ENCODE measurements around the gene RLN3. TPM values are rescaled to one million over a fixed set of nuclear protein-coding genes. Genes with fewer than 3 reads are reported as not detected.

The RLN3 gene
- total RNA-seq, 1 donor from 2014 or later, result not detected

DNA sequence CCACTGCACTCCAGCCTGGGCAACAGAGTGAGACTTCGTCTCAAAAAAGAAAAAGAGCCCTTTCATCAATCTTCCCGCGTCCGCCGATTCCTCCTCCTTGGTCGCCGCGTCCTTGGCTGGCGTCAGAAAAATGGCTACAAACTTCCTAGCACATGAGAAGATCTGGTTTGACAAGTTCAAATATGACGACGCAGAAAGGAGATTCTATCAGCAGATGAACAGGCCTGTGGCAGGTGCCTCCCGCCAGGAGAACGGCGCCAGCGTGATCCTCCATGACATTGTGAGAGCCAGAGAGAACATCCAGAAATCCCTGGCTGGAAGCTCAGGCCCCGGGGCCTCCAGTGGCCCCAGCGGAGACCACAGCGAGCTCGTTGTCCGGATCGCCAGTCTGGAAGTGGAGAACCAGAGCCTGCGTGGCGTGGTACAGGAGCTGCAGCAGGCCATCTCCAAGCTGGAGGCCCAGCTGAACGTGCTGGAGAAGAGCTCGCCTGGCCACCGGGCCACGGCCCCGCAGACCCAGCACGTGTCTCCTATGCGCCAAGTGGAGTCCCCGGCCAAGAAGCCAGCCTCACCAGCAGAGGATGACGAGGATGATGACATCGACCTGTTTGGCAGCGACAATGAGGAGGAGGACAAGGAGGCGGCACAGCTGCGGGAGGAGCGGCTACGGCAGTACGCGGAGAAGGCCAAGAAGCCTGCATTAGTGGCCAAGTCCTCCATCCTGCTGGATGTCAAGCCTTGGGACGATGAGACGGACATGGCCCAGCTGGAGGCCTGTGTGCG, 42.5 kb downstream of the RLN3 start:
- no peaks in the 10 kb centered on the region for H3K36me3 Mint-ChIP-seq (ENCODE audit: low read depth)
- no peaks in the 10 kb centered on the region for H3K9me3 Mint-ChIP-seq
- no peak overlapping the region for H3K27ac Mint-ChIP-seq
- intact Hi-C loops (cut with micrococcal nuclease), result loop anchor here (5.0 kb wide), 2 partner anchors 63 to 67 kb away; partner anchors contain the start of genes ASF1B and RFX1
- DNase-seq (ENCODE audit: low spot score), result no peak
- H3K27me3 Mint-ChIP-seq (ENCODE audit: low read depth), result peaks cover 2% of the 10 kb centered on the region
- peak overlapping the region; percentile 33 for H3K4me3 Mint-ChIP-seq (ENCODE audit: low read depth)
- H3K4me1 Mint-ChIP-seq (ENCODE audit: low read depth), result peaks cover 8% of the 10 kb centered on the region

DNA sequence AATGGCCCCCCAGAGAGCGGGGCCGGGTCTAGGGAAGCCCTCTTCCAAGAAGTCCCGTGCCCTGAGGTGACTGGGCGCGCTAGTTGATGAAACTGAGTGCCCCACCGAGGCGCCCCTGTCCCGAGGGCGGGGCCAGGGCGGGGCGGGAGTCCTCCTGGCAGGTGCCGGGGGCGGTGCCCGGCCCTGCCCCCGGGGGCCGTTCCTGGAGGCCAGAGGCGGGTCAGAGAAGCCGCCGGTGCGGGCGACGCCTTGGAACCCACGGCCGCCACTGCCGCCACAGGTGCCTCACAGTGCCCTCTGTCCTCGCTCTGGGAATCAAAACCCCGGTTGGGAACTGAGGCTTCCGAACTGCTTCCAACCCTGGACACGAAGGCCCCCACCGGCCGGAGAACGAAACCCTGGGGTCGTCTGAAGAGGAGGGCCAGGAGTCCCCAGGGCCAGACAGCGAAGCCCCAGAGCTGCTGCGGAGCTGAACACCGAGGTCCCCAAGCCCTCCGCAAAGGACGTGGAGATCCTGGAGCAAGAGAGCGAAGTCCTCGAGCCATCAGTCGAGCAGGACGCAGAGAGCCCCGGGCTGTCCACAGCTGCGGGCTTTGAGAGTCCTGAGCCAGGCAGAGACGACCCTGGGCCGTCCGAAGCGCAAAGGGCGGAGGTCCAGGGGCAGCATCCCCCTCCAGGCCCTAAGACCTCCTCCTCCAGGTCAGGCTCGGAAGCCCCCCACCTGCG, 44.8 kb downstream of the RLN3 start, which contains the start of gene MISP3:
TSS of gene MISP3 (plus strand) at position 252 of the 726 bp plus-strand sequence. CDS start 524 bp downstream, outside the sequence.
- Mint-ChIP-seq H3K27me3 (ENCODE audit: low read depth) (no peaks in the 10 kb centered on the region), H3K4me1 (ENCODE audit: low read depth) (peaks cover 8% of the 10 kb centered on the region), H3K36me3 (ENCODE audit: low read depth) (no peaks in the 10 kb centered on the region), H3K4me3 (ENCODE audit: low read depth) (peak within 1 kb of the TSS; percentile 97), H3K9me3 (no peaks in the 10 kb centered on the region), H3K27ac (peak within 1 kb of the TSS; percentile 93)
- intact Hi-C loops (cut with micrococcal nuclease), result loop anchor here (1.0 to 5.0 kb wide), 5 partner anchors 9 to 65 kb away; partner anchors contain the start of genes ASF1B, PRKACA, RFX1 and SAMD1
- DNase-seq (ENCODE audit: low spot score), result peak; percentile 37

DNA sequence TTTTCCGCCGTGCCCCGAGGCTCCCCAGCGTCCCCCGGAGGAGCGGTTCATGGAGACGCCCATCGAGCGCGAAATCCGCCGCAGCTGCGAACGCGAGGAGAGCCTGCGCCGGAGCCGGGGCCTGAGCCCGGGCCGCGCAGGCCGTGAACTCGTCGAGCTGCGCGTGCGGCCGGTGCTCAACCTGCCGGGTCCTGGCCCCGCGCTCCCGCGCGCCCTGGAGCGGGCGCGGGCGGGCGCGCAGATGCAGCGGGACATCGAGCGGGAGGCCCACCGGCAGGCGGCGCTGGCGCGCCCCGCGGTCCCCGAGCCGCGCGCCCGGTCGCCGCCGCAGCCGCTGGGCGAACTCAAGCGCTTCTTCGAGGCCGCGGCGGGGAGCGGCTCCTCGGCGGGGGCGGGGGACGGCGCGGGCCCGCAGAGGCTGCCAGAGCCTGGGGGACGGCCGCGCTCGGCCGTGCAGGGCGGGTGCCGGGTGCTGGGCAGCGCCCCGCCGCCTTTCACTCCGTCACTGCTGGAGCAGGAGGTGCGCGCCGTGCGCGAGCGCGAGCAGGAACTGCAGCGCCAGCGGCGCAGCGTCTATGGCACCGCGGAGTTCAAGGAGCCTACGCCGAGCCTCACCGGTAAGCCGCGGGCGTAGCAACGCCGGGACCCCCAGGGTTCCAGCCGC, 45.4 kb downstream of the RLN3 start:
- Mint-ChIP-seq H3K9me3 (no peaks in the 10 kb centered on the region), H3K4me3 (ENCODE audit: low read depth) (peak overlapping the region; percentile 97), H3K4me1 (ENCODE audit: low read depth) (peaks cover 8% of the 10 kb centered on the region), H3K27me3 (ENCODE audit: low read depth) (no peaks in the 10 kb centered on the region), H3K36me3 (ENCODE audit: low read depth) (no peaks in the 10 kb centered on the region), H3K27ac (peak overlapping the region; percentile 93)
- peak; percentile 77 for DNase-seq (ENCODE audit: low spot score)
- intact Hi-C loops (cut with micrococcal nuclease), result loop anchor here (1.0 to 5.0 kb wide), 5 partner anchors 8 to 66 kb away; partner anchors contain the start of genes ASF1B, PRKACA, RFX1 and SAMD1

DNA sequence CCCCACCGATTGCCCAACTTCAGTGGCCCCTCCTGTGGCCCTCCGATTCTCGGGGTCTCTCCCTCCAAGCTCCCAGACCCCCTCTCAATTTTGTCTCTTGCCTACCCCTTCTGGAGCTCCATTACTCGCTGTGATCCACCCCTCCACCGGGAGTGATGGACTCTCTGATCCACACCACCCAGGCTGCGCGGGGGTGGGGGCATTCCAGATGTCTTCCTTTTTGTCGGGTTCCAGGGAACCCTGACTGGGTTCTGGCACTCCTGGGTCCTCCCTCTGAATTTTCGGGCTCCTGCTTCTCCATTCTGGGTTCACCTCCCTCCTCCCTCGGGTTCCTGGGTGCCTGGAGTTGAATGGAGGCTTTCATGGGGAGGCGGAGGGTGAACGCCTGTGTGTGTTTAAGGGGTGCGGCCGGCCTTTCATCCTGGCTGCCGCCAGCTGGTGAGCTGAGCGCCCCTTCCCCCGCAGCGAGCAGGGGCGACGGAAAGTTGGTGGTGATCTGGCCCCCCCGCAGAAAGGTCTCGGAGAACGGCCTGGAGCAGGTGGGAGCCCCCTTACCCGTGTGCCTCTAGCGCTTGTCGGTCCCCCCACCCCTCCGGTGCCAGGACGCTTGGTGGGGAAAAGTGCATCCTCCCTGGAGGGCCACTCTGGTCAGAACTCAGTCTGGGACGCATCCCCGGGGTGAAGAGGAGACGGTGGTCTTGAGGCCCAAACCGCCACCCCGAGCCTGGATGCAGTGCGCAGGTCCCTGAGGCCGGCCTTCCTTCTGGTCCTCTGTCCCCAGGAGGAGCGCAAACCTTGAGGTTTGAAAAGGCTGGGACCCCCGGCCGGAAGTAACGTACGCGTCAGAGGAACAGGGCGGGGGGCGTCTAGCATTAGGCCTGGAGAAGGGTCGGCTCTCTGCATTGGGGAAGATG, 46.2 kb downstream of the RLN3 start:
- intact Hi-C loops (cut with micrococcal nuclease), result loop anchor here (1.0 to 5.0 kb wide), 6 partner anchors 7 to 194 kb away; partner anchors contain the start of genes ASF1B, PRKACA, RFX1 and SAMD1
- no peaks in the 10 kb centered on the region for H3K36me3 Mint-ChIP-seq (ENCODE audit: low read depth)
- peak overlapping the region; percentile 93 for H3K27ac Mint-ChIP-seq
- peak overlapping the region; percentile 97 for H3K4me3 Mint-ChIP-seq (ENCODE audit: low read depth)
- H3K27me3 Mint-ChIP-seq (ENCODE audit: low read depth), result no peaks in the 10 kb centered on the region
- H3K4me1 Mint-ChIP-seq (ENCODE audit: low read depth), result peaks cover 8% of the 10 kb centered on the region
- no peaks in the 10 kb centered on the region for H3K9me3 Mint-ChIP-seq
- no peak for DNase-seq (ENCODE audit: low spot score)

DNA sequence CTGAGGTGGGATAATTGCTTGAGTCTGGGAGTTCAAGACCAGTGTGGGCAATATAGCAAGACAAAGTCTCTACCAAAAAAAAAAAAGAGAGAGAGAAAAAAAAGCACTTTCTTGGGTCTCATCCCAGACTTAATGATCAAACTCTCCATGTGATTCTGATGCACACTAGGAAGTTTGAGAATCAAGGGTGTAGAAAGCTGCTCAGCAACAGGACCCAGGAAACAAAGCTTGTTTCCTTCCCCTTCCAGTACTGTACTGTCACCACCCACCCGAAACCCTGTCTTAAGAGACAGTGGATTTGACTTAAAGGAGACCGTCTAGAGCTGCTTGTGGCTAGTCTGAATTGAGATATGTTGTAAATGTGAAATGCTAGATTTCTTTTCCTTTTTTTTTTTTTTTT, 50.5 kb downstream of the RLN3 start:
- intact Hi-C loops (cut with micrococcal nuclease), result no loop called here
- H3K9me3 Mint-ChIP-seq, result no peaks in the 10 kb centered on the region

More for the DNA sequence above, 50.5 kb downstream of the RLN3 start:
- Mint-ChIP-seq H3K4me1 (ENCODE audit: low read depth) (peaks cover 11% of the 10 kb centered on the region), H3K27ac (no peak overlapping the region), H3K4me3 (ENCODE audit: low read depth) (no peak overlapping the region), H3K36me3 (ENCODE audit: low read depth) (peaks cover 2% of the 10 kb centered on the region), H3K27me3 (ENCODE audit: low read depth) (no peaks in the 10 kb centered on the region)
- no peak for DNase-seq (ENCODE audit: low spot score)

Other genes with a start within 250 kb of the RLN3 start
- 9.8 and 10.6 TPM in 2 replicates for gene ZSWIM4, start 232.7 kb upstream of the RLN3 start, total RNA-seq
- 1.6 and 1.8 TPM in 2 replicates for gene NANOS3, start 151.0 kb upstream of the RLN3 start, total RNA-seq
- gene BRME1, start 122.0 kb upstream of the RLN3 start, total RNA-seq, result 14.9 and 15.3 TPM in 2 replicates
- 36.9 and 41.5 TPM in 2 replicates for gene CC2D1A, start 121.9 kb upstream of the RLN3 start, total RNA-seq
- 0.41 TPM in 1 of 2 replicates, not detected in the other for gene PODNL1, start 89.7 kb upstream of the RLN3 start, total RNA-seq
- 60.6 and 64.0 TPM in 2 replicates for gene DCAF15, start 75.6 kb upstream of the RLN3 start, total RNA-seq
- 15.7 and 17.0 TPM in 2 replicates for gene RFX1, start 21.8 kb upstream of the RLN3 start, total RNA-seq
- 76.6 and 79.1 TPM in 2 replicates for gene IL27RA, start 3.6 kb downstream of the RLN3 start, total RNA-seq
- 0.34 TPM in 1 of 2 replicates, not detected in the other for gene PALM3, start 33.9 kb downstream of the RLN3 start, total RNA-seq
- gene MISP3, start 44.6 kb downstream of the RLN3 start, total RNA-seq, result 5.3 and 5.5 TPM in 2 replicates
- gene C19orf67, start 57.6 kb downstream of the RLN3 start, total RNA-seq, result 0.46 and 0.75 TPM in 2 replicates
- 131 and 136 TPM in 2 replicates for gene SAMD1, start 62.6 kb downstream of the RLN3 start, total RNA-seq
- gene PRKACA, start 89.6 kb downstream of the RLN3 start, total RNA-seq, result 75.4 and 76.8 TPM in 2 replicates
- gene ASF1B, start 108.4 kb downstream of the RLN3 start, total RNA-seq, result 83.4 and 88.9 TPM in 2 replicates
- gene ADGRL1, start 178.0 kb downstream of the RLN3 start, total RNA-seq, result 10.7 and 11.3 TPM in 2 replicates

All from activated T-helper 2 cell treated with anti-CD3 and anti-CD28 coated beads, Interferon-gamma antibody, Interleukin-2, Interleukin-4, amounts not matched to agents 10 μg/mL and 5 μg/mL and 100 μg/mL, durations not matched to agents 14 hours and 24 hours and 36 hours (primary cell).